Stimulated activated naive CD8-positive, alpha-beta T cell treated with anti-CD3 and anti-CD28 coated beads, Interleukin-15, amount 100 ng/mL, for 72 hours (primary cell): ENCODE results near the gene MAP3K12.
A peak's percentile ranks its signal among the peaks of the same experiment; 100 is the strongest.

Experiments used
- ATAC-seq: fragments of 150-1000 bp; cut with Tn5 transposase; 2 replicates; pipeline ENCODE4 v1.10.0; 2021; ENCODE audit warnings: mild to moderate bottlenecking, moderate library complexity
- DNase-seq, 2 donors: peaks; one replicate each; pipeline ENCODE4 v3.0.0; 2021 to 2022
- H3K27ac Mint-ChIP-seq, 2 donors: one replicate each; pipeline ENCODE4 v1.8.0; 2022; ENCODE audit warnings: mild to moderate bottlenecking in 2 of 2, mixed read lengths in 2 of 2, moderate library complexity in 2 of 2
- H3K27me3 Mint-ChIP-seq: one replicate; pipeline ENCODE4 v1.8.0; 2022; ENCODE audit warnings: mixed read lengths
- H3K4me1 Mint-ChIP-seq: one replicate; pipeline ENCODE4 v1.8.0; 2022; ENCODE audit warnings: mild to moderate bottlenecking, mixed read lengths
- H3K4me3 Mint-ChIP-seq, 2 donors: one replicate each; pipeline ENCODE4 v1.8.0; 2022; ENCODE audit warnings: mild to moderate bottlenecking in 2 of 2, mixed read lengths in 2 of 2, moderate library complexity in 1 of 2
- H3K9me3 Mint-ChIP-seq, 2 donors: one replicate each; pipeline ENCODE4 v1.8.0; 2022; ENCODE audit warnings: mixed read lengths in 2 of 2

MAP3K12 gene

DNA sequence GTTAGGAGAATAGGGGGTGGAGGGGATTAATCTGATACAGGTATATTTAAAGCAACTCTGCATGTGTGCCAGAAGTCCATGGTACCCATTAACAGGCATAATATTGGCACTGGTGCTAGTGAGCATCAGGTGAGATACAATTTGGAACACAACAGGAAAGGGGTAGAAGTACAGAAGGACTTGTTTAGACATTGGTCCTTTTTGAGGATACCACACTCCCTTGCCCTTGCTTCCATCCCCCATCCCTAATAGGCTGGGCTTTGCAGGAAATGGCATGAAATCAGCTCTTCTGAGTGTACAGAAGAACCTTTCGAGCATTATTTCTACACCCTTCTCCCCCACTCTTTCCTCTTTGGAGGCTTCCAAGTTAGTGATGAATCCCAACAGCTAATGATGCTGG is 31.0 kb downstream of the MAP3K12 start:
- Mint-ChIP-seq H3K4me1 (peaks cover 67% of the 10 kb centered on the region), H3K4me3 (no peak overlapping the region), H3K27ac (peak overlapping the region in 1 of 2 donors; percentile 72), H3K9me3 (no peaks in the 10 kb centered on the region), H3K27me3 (no peaks in the 10 kb centered on the region)
- DNase-seq (no peak), ATAC-seq (peak; percentile 24)

DNA sequence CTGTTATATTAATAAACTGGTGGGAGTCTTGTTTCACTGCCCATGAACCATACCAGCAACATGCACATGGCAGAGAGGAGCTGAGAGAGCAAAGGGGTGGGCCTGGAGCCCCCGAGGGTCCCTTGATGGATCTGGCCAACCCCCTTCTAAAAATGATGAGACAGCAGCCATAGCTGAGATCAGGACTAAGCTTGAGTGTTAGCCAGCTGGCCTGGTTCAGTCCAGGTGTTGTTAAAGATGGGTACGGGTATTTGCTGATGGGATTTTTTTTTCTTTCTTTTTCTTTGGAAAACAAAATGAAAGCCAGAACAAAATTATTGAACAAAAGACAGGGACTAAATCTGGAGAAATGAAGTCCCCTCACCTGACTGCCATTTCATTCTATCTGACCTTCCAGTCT is 31.4 kb downstream of the MAP3K12 start:
- DNase-seq (no peak), ATAC-seq (no peak)
- Mint-ChIP-seq H3K27ac (peak overlapping the region in 1 of 2 donors; percentile 59), H3K27me3 (no peaks in the 10 kb centered on the region), H3K4me3 (no peak overlapping the region), H3K9me3 (no peaks in the 10 kb centered on the region), H3K4me1 (peaks cover 63% of the 10 kb centered on the region)

DNA sequence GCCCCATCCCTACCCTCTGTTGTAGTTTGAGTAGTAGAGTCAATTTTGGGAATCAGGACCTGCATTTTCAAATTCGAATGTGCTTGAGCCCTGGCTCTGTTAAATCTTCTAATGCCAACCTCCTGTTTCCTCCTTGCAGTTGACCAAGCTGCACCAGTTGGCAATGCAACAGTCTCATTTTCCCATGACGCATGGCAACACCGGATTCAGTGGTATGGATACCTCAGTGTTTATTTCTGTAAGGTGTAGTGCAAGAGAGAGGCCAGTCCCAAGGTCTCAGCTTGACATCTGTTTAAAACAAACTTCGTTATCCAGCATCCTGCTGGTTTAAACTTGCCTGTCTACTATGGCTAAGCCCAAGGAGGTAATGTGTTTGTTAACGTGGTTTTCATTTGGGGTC is 32.2 kb downstream of the MAP3K12 start:
- no peaks in the 10 kb centered on the region for H3K27me3 Mint-ChIP-seq
- H3K27ac Mint-ChIP-seq: peak overlapping the region; percentile 35 to 62
- DNase-seq (no peak), ATAC-seq (no peak)
- no peak overlapping the region for H3K4me3 Mint-ChIP-seq
- no peaks in the 10 kb centered on the region for H3K9me3 Mint-ChIP-seq
- peaks cover 61% of the 10 kb centered on the region for H3K4me1 Mint-ChIP-seq

DNA sequence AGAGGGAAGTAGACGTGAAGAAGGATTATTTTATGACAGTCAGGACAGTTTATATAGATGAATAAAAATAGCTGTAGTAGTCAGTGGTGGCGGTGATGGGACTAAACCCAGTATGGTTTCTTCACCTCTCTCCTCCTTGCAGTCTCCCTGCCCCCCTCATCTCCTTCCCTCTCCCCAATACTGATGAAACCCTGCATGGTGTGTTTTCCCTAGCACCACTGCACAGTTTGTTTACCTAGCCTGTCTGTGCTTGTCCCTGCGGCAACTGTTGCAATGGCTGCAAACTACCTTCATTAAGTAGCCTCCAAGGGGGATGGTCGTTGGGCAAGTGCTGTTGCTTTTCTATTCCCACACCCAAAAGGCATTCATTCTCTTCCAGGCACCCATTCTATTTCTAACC is 32.6 kb downstream of the MAP3K12 start:
- ATAC-seq: no peak
- Mint-ChIP-seq H3K9me3 (no peaks in the 10 kb centered on the region), H3K4me1 (peaks cover 57% of the 10 kb centered on the region), H3K4me3 (no peak overlapping the region), H3K27me3 (no peaks in the 10 kb centered on the region), H3K27ac (peak overlapping the region; percentile 20 to 62)
- no peak for DNase-seq

DNA sequence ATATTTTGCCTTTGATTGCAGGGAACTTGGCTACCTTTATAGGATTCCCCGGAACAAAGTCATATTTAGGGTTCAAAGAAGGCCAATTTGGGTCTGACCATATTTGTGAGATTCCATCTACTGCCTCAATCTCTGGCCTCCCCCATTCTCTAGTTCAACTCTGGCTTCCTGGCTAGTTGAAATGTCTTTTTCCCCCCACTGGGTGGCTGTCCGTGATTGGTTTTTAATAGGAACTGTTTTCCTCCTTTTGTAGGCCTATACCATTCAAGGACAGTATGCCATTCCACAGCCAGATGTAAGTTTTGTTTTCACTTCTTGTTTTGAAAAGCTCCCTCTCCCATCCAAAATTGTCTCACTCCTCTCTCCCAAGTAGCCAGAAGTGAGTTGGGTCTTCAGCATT is 33.6 kb downstream of the MAP3K12 start:
- ATAC-seq (no peak), DNase-seq (no peak)
- Mint-ChIP-seq H3K4me3 (no peak overlapping the region), H3K4me1 (peaks cover 56% of the 10 kb centered on the region), H3K9me3 (no peaks in the 10 kb centered on the region), H3K27me3 (no peaks in the 10 kb centered on the region), H3K27ac (no peak overlapping the region)

DNA sequence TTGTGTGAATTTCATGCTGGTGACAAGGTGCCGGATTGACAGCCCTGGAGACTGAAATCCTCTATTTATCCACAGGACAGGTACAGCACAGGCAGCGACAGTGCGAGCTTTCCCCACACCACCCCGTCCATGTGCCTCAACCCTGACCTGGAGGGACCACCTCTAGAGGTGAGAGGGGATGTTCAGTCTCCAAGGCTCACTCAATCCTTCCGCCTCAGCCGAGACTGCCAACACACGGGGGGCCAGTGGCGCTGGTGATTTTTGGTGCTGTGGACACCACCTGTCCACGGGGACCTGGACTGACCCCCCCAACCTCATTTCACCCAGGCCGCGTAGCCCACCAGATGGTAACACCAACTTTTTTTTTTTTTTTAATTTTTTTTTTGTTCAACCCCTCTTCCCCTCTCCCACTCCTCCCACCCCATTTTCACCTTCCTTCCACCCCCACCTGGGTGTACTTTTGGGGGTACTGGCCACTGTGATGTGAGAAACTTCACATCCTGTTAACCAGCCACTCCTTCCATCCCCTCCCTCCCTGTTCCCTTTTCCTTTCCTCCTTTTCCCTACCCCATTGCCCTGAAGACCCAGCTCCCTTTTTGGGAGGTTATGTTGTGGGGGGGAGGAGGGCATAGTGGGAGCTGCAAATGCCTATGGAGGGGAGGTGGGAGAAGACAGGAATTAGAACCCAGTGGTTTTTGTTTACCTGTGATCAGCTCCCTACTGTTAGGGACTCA is 34.4 kb downstream of the MAP3K12 start:
- Mint-ChIP-seq H3K27me3 (no peaks in the 10 kb centered on the region), H3K27ac (peak overlapping the region; percentile 48 to 74), H3K4me1 (peaks cover 59% of the 10 kb centered on the region), H3K9me3 (no peaks in the 10 kb centered on the region), H3K4me3 (no peak overlapping the region)
- ATAC-seq (no peak), DNase-seq (no peak)

DNA sequence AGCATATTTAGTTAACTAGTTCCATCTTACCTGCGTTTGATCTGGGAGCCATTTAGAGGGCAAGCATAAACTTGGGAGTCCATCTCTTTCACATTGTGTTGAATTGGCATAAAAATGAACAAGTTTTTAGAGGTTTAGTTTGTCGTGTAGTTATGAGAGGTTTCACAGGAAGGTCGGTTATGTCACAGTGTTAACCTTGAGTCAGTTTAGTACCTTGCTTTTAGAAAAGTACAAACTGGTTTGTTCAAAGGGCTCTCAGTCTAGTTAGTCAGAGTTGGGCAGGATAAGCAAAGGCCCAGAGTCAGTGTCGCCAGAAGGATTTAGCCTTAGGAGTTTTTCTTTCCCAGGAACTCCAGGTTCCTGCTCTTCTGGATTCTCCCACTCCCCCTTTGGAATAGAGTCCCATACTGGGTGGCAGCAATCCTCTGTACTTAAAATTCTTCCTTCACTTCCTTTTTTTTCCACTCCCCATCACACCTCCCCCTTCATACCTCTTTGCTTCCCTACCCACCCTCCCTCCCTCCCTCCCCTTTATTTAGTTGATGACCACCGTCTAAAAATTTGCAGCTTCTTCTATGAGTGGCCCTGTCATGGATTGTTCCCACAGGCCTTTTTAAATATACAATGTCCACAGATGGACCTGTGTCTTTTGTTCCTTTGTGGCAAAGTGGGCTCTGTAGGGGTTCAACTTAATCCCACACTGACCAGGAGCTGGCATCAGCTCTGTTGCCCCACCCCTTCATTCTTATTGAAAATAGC is 35.3 kb downstream of the MAP3K12 start:
- no peak for ATAC-seq
- H3K9me3 Mint-ChIP-seq: no peaks in the 10 kb centered on the region
- no peak overlapping the region for H3K4me3 Mint-ChIP-seq
- peak overlapping the region in 1 of 2 donors; percentile 63 for H3K27ac Mint-ChIP-seq
- H3K4me1 Mint-ChIP-seq: peaks cover 67% of the 10 kb centered on the region
- no peaks in the 10 kb centered on the region for H3K27me3 Mint-ChIP-seq
- no peak for DNase-seq

DNA sequence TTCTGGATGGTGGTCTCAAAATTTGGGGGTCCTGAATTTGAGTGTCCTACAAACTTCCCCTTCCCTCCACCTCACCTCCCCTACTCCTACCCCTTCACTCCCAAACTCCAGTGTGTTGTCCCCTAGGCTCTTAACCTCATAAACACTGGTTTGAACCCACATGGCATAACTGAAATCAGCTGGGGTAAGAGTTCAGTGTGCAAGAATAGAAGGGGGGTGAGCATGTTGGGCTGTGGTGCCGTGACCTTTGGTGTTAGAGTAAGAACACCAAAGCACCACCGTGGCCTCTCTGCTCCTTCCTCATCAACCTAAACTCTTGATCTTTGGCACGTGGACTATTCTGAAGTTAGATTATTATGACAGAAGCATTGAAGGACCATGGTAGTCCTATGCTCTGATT is 36.3 kb downstream of the MAP3K12 start:
- no peak overlapping the region for H3K4me3 Mint-ChIP-seq

DNA sequence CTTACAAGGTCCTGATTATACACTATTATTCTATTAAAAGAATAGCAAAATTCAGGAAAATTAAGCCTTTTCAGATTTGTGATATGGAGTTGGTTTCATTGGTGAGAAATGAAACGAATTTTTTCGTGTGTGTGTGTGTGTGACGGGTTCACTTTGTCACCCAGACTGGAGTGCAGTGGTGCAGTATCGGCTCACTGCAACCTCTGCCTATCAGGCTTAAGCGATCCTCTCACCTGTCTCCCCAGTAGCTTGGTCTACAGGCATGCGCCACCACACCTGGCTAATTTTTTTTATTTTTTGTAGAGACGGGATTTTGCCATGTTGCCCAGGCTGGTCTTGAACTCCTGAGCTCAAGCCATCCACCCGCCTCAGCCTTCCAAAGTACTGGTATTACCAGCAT is 37.7 kb downstream of the MAP3K12 start:
- H3K27me3 Mint-ChIP-seq: no peaks in the 10 kb centered on the region
- H3K4me1 Mint-ChIP-seq: peaks cover 56% of the 10 kb centered on the region
- H3K9me3 Mint-ChIP-seq: no peaks in the 10 kb centered on the region
- DNase-seq: no peak
- no peak overlapping the region for H3K4me3 Mint-ChIP-seq
- H3K27ac Mint-ChIP-seq: peak overlapping the region in 1 of 2 donors; percentile 59
- ATAC-seq: no peak

More for the DNA sequence above, 36.3 kb downstream of the MAP3K12 start:
- Mint-ChIP-seq H3K27me3 (no peaks in the 10 kb centered on the region), H3K4me1 (peaks cover 66% of the 10 kb centered on the region), H3K27ac (no peak overlapping the region), H3K9me3 (no peaks in the 10 kb centered on the region)
- ATAC-seq: no peak
- no peak for DNase-seq

DNA sequence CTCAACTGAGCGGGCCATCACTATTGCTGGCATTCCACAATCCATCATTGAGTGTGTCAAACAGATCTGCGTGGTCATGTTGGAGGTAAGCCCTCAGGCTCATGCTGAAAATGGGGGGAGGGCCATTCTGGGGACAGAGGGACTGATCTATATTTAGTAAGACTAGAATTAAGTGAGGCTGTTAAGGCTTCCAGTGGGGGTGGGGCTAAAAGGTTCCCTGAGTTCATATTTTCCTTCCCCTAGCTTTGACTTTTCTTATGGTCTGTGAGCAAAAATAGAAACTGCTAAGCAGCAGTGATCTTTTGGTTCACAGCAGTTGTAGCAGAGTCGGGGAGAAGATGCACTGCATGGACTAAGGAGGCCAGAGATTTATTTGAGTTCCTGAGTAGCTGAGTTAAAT is 38.2 kb downstream of the MAP3K12 start:
- Mint-ChIP-seq H3K9me3 (no peaks in the 10 kb centered on the region), H3K4me3 (no peak overlapping the region), H3K27me3 (no peaks in the 10 kb centered on the region), H3K27ac (peak overlapping the region in 1 of 2 donors; percentile 91), H3K4me1 (peaks cover 54% of the 10 kb centered on the region)
- ATAC-seq: no peak
- DNase-seq: no peak

DNA sequence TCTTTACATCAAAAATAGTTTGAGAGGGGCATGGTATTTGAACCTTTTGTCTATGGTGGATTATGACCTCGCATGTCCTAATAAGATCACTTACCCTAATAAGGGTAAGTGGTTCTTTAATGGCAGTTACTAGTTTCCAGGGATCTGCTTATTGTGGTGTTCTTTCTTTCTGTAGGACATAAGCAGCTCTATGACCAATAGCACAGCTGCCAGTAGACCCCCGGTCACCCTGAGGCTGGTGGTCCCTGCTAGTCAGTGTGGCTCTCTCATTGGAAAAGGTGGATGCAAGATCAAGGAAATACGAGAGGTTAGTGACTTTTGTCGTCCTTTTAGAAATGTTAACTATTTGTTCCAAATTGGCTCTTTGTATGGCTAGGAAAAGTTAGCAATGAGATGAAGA is 40.2 kb downstream of the MAP3K12 start:
- Mint-ChIP-seq H3K27ac (peak overlapping the region in 1 of 2 donors; percentile 29), H3K4me3 (no peak overlapping the region), H3K27me3 (no peaks in the 10 kb centered on the region), H3K4me1 (peaks cover 69% of the 10 kb centered on the region), H3K9me3 (no peaks in the 10 kb centered on the region)
- DNase-seq (no peak), ATAC-seq (no peak)

DNA sequence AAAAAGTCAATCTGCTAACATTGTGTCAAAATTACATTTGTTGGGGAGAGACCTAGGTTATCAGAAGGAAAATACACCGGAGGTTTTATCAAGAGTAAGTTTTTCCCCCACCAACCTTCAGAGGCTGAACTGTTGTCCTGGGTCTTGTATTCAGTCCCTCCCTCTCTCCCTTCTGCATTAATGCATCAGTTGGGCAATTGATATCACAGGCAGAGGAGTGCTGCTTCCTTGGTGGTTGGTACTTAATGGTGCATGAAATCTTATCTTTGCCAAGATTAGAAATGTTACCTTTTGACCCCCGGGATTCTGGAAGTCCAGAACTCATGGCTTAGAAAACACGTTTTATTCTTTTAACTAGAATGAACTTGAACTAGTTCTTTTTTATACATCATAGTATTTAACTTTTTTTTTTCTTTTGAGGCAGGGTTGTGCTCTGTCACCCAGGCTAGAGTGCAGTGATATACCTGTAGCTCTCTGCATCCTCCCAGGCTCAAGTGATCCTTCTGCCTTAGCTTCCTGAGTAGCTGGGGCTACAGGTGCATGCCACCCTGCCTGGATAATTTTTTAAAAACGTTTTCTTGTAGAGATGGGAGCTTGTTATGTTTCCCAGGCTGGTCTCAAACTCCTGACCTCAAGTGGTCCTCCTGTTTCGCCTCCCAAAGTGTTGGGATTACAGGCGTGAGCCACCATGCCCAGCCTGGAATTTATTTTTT is 42.4 kb downstream of the MAP3K12 start:
- DNase-seq: no peak
- H3K4me1 Mint-ChIP-seq: peaks cover 77% of the 10 kb centered on the region
- H3K9me3 Mint-ChIP-seq: no peaks in the 10 kb centered on the region
- H3K27me3 Mint-ChIP-seq: no peaks in the 10 kb centered on the region
- H3K4me3 Mint-ChIP-seq: no peak overlapping the region
- peak overlapping the region; percentile 52 to 90 for H3K27ac Mint-ChIP-seq
- no peak for ATAC-seq

DNA sequence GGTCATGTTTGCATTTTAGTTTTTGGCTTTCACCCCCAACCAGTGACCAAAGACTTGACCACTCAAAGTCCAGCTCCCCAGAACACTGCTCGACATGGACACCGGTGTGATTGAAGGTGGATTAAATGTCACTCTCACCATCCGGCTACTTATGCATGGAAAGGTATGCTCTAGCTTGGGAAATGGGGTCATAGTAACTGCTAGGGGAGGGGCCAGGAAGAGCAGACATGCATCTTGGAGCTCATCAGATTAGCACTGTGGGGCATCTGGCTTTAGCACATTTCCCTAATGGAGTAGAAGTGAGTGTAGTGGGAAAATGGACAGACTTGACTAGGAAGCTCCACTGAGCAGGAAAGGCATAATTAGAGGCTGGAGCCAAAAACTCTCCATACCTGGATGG is 44.6 kb downstream of the MAP3K12 start:
- H3K27me3 Mint-ChIP-seq: no peaks in the 10 kb centered on the region
- peak overlapping the region in 1 of 2 donors; percentile 60 for H3K27ac Mint-ChIP-seq
- H3K4me3 Mint-ChIP-seq: peak overlapping the region in 1 of 2 donors; percentile 86
- ATAC-seq: no peak
- peaks cover 72% of the 10 kb centered on the region for H3K4me1 Mint-ChIP-seq
- H3K9me3 Mint-ChIP-seq: no peaks in the 10 kb centered on the region
- DNase-seq: no peak

DNA sequence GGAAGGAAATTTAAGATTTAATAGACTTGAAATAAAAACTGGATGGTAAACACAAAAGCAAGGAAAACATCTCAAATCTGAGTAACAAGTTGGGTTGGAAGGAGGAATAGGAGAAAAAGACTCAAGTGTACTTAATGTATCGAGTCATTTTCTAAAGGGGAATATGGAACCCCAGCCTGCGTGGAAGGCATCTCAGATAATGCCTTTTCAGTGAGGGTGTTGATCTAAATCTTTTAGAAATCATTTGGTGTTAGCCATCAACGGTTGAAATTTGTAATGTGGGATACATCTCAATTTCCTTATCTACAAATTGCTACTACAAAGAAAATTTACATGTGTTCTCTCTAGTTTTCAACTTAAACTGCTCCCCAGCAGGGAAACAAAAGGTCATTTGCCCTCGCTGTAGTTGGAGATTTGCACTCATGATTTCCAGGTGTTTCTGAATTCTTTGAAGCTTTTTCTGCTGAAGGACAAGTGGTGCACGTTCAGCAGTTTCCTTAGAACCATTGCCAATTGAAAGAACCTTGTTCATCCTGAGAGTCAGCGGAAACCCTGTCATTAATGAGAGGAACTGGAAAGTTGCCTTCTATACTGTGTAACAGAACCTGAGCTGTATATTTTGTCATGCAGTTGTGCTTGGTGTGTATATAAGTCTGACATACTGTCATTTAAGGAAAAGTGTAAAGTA is 45.2 kb downstream of the MAP3K12 start:
- H3K4me3 Mint-ChIP-seq: peak overlapping the region; percentile 86 to 94
- no peaks in the 10 kb centered on the region for H3K9me3 Mint-ChIP-seq
- peaks cover 67% of the 10 kb centered on the region for H3K4me1 Mint-ChIP-seq

More for the DNA sequence above, 45.2 kb downstream of the MAP3K12 start:
- no peak for DNase-seq
- Mint-ChIP-seq H3K27ac (peak overlapping the region; percentile 69 to 100), H3K27me3 (no peaks in the 10 kb centered on the region)
- ATAC-seq: no peak
